Subcutaneous adipose tissue (tissue), 4 donors: Measurements from ENCODE around the gene UNC5A. TPM values are rescaled to one million over a fixed set of nuclear protein-coding genes. Genes with fewer than 3 reads are reported as not detected.

Experiments used
- CTCF ChIP-seq: fragments of 450-650 bp; IDR thresholded peaks from one replicate; pipeline ENCODE4 v1.5.1; 2016; ENCODE audit warnings: low read depth, mild to moderate bottlenecking, control low read depth, antibody characterized with exemption, moderate library complexity
- total RNA-seq, 4 donors: library from RNA; depleted of rRNA; stranded (reverse); fragments of >200 nt; gene quantifications; one replicate each; pipeline ENCODE4 v1.1.0, GENCODE V29; 2016

Gene UNC5A
- total RNA-seq, 4 donors from 2014 or later: 0.17 to 0.19 TPM; not detected in 2

GRCh38 chr5:176797456-176798050, 12.8 kb upstream of the UNC5A start:
- no peak for TF ChIP-seq CTCF

- no peak for TF ChIP-seq CTCF
Measured at GRCh38 chr5:176798086-176798876, 12.1 kb upstream of the UNC5A start.

DNA sequence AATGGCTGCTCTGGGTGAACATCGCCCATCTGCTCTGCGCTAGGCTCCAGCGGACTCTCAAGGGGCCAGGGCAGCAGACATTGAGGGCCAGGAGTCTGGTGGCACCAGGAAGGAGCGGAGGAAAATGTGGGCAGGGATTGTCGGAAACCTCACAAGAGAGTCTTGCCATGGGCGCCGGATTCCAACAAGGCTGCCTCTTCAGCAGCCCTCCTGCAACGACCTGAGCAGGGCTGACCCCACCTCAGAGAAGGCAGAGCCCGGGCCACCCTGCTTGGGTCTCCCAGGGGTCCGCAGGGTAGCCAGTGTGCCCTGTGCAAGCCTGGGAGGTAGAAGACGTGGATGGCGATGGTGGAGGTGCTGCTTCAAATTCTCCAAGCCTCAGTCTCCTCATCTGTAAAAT, 11.4 kb upstream of the UNC5A start:
- TF ChIP-seq CTCF: no peak

- TF ChIP-seq CTCF: no peak
Measured at GRCh38 chr5:176799488-176799887, 10.9 kb upstream of the UNC5A start.

DNA sequence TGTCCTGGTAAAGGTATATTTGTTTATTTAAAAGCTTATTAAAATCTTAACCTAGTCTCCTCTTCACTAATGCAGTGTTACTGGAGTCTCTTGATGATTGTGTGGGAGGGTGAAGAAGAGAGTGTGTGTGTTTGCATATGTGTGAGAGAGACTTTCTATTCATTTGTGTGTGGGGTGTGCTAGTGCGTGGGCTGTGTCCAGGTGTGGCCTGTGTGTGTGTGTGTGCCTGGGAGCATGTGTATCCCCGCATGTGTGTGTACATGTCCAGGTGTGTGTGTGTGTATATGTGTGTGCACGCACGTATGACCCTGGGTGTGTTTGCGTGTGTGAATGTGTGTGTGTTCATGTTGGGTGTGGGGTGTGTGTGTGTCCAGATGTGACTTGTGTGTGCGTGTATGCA, 10.3 kb upstream of the UNC5A start:
- no peak for TF ChIP-seq CTCF

DNA sequence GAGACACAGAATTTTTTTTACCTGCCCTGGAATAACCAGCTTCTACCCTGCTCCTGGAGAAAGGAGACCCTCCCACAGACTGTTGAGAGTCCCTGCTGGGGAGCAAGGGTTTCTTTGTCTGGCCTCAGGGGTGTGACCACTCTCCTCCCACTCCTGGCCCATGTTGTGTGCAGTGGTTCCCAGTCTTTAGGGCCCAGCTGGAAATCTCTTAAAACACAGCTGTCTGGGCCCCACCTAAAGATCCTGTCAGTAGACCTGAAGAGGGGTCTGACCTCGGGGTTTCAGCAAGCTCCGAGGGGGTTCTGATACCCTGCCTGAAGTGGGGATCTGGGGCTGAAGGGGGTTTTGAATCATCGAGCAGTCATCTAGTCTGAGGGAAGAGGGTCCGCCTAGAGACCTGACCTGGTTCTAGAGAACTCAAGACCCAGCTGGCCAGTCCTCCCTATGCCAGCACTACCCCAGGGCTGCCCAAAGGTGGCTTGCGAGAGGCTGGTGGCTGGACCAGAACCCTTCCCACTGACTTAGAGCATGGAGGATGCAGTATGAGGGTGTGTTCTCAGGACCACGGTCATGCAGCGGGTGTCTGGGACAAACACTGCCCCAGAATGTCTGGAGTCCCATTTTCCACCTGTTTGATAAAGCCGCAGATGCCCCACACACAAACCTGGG, 8.1 kb upstream of the UNC5A start:
- no peak for TF ChIP-seq CTCF

- TF ChIP-seq CTCF: no peak
Measured at GRCh38 chr5:176803068-176803942, 7.1 kb upstream of the UNC5A start.
